K562 (cell line): Measurements from ENCODE around the gene TP63. TPM values are rescaled to one million over a fixed set of nuclear protein-coding genes. Genes with fewer than 3 reads are reported as not detected.

Experiments
- ATAC-seq: fragments of 200-7000 bp; cut with Tn5 transposase; 3 replicates; pipeline ENCODE4 v1.9.1; 2020; ENCODE audit warnings: moderate library complexity
- BruUV-seq: library from RNA; stranded (reverse); fragments of 400-500 nt; replicated peaks from 2 replicates; lab custom pipeline; 2021; lab: Mats Ljungman, UMichigan
- CTCF ChIA-PET: fragments of 300-600 bp; formaldehyde crosslinking; extraction: SDS; loops from one replicate; lab custom pipeline; 2021; ENCODE audit warnings: low intra/inter-chr PET ratio; lab: Yijun Ruan, JAX
- POLR2A ChIA-PET: fragments of 300-600, 350-650 bp; sonication (Branson Sonifier 250); formaldehyde crosslinking; extraction: SDS; loops from one replicate; lab custom pipeline; 2021; ENCODE audit warnings: antibody characterized with exemption, inconsistent platforms; lab: Yijun Ruan, JAX
- DNase-seq, 4 experiments: peaks; one replicate each; pipeline versions ENCODE4 v3.0.0 to v3.0.0-alpha.2; 2011 to 2018; ENCODE audit warnings: low spot score in 3 of 4, mixed read lengths in 3 of 4; ENCODE audit errors: extremely low read depth in 1 of 4
- FAIRE-seq: peaks from 2 replicates; lab custom pipeline; 2011; peaks lifted over from hg19 to GRCh38; lab: Jason Lieb, UNC
- H2AFZ ChIP-seq: 2 replicates; pipeline ENCODE4 v1.6.0; 2011; ENCODE audit warnings: low read depth, low read length, control low read depth, inconsistent platforms
- H3K27ac ChIP-seq: fragments of 200-600 bp; 3 replicates; pipeline ENCODE4 v1.8.0; 2011; ENCODE audit warnings: low read depth, mild to moderate bottlenecking, control low read depth, inconsistent platforms, low read length, moderate library complexity, mixed read lengths; ENCODE audit errors: extremely low read depth
- H3K27me3 ChIP-seq, 2 experiments: fragments of 300-600 bp in 1 of 2; 2 replicates in 1 of 2; 3 replicates in 1 of 2; pipeline versions ENCODE4 v1.6.0 to v1.8.0; 2011; ENCODE audit warnings: inconsistent platforms in 2 of 2, low read length in 2 of 2, mild to moderate bottlenecking in 1 of 2, mixed read lengths in 1 of 2, moderate library complexity in 1 of 2; ENCODE audit not compliant: control insufficient read depth in 2 of 2, insufficient read depth in 2 of 2
- H3K36me3 ChIP-seq: fragments of 300-600 bp; 3 replicates; pipeline ENCODE4 v1.8.0; 2011; ENCODE audit warnings: mild to moderate bottlenecking, low read length, inconsistent platforms; ENCODE audit not compliant: control insufficient read depth, insufficient read depth
- H3K4me1 ChIP-seq, 2 experiments: fragments of 200-600 bp in 1 of 2; replicated peaks in 1 of 2; 2 replicates in 1 of 2; 3 replicates in 1 of 2; pipeline versions ENCODE4 v1.5.1 to v1.8.0; 2011; ENCODE audit warnings: inconsistent platforms in 2 of 2, low read length in 2 of 2, mild to moderate bottlenecking in 1 of 2, mixed read lengths in 1 of 2, moderate library complexity in 1 of 2; ENCODE audit not compliant: control insufficient read depth in 2 of 2, insufficient read depth in 2 of 2
- H3K4me2 ChIP-seq: 2 replicates; pipeline ENCODE4 v1.6.1; 2011; ENCODE audit warnings: low read length, control low read depth, inconsistent platforms, mixed read lengths; ENCODE audit not compliant: insufficient read depth
- H3K4me3 ChIP-seq: fragments of 200-600 bp; sonication (generic), shearing (Covaris generic); 2 replicates; pipeline ENCODE4 v1.5.1; 2016; ENCODE audit warnings: control low read depth, inconsistent platforms
- H3K79me2 ChIP-seq: fragments of 200-600 bp; 3 replicates; pipeline ENCODE4 v1.8.0; 2011; ENCODE audit warnings: low read length, inconsistent platforms; ENCODE audit not compliant: control insufficient read depth, insufficient read depth
- H3K9ac ChIP-seq, 2 experiments: 2 replicates each; pipeline versions ENCODE4 v1.6.0 to v1.6.1; 2011; ENCODE audit warnings: low read depth in 2 of 2, low read length in 2 of 2, control low read depth in 1 of 2, inconsistent platforms in 1 of 2, mild to moderate bottlenecking in 1 of 2, mixed read lengths in 1 of 2; ENCODE audit not compliant: insufficient read depth in 1 of 2
- H3K9me1 ChIP-seq: one replicate; pipeline ENCODE4 v1.6.0; 2011; ENCODE audit warnings: inconsistent platforms, mild to moderate bottlenecking, low read length, moderate library complexity; ENCODE audit not compliant: control insufficient read depth, insufficient read depth
- H3K9me3 ChIP-seq: replicated peaks from 2 replicates; pipeline ENCODE4 v1.5.1; 2011; ENCODE audit warnings: low read depth, low read length, inconsistent platforms; ENCODE audit not compliant: control insufficient read depth, insufficient read depth
- H4K20me1 ChIP-seq: replicated peaks from 2 replicates; pipeline ENCODE4 v1.6.1; 2011; ENCODE audit warnings: low read length, inconsistent platforms, mixed read lengths; ENCODE audit not compliant: control insufficient read depth, insufficient read depth
- DLX4 ChIP-seq: fragments of 250-450 bp; sonication (Bioruptor Pico); IDR thresholded peaks from 2 replicates; pipeline ENCODE4 v1.6.1; 2021; ENCODE audit warnings: mild to moderate bottlenecking
- FOXP4 ChIP-seq: sonication (generic); formaldehyde crosslinking; IDR thresholded peaks from 2 replicates; pipeline ENCODE4 v1.8.0; 2022; ENCODE audit warnings: mild to moderate bottlenecking, missing genetic modification reagents, borderline replicate concordance
- HDAC2 ChIP-seq: fragments of 450-650 bp; IDR thresholded peaks from 2 replicates; pipeline ENCODE4 v1.6.1; 2016; ENCODE audit warnings: mild to moderate bottlenecking
- NR2C1 ChIP-seq, 2 experiments: fragments of 450-650 bp; IDR thresholded peaks; 2 replicates each; pipeline ENCODE4 v1.6.1; 2017; ENCODE audit warnings: mild to moderate bottlenecking in 2 of 2, antibody characterized with exemption in 1 of 2, inconsistent platforms in 1 of 2, missing compliant biosample characterization in 1 of 2, missing genetic modification characterization in 1 of 2
- RBFOX2 ChIP-seq: fragments of 200-400 bp; formaldehyde crosslinking; IDR thresholded peaks from 2 replicates; pipeline ENCODE4 v1.6.1; 2017; ENCODE audit warnings: low read depth, mild to moderate bottlenecking, low read length, moderate library complexity
- SMAD4 ChIP-seq: fragments of 250-450 bp; sonication (Bioruptor Pico); conservative IDR thresholded peaks from 2 replicates; pipeline ENCODE4 v1.8.0; 2021; ENCODE audit warnings: inconsistent platforms, mild to moderate bottlenecking, moderate library complexity
- SMARCA5 ChIP-seq: fragments of 450-650 bp; IDR thresholded peaks from 2 replicates; pipeline ENCODE4 v1.6.1; 2016
- ZNF197 ChIP-seq: fragments of 200-800 bp; sonication (Bioruptor generic); IDR thresholded peaks from 2 replicates; pipeline ENCODE4 v1.6.1; 2016; ENCODE audit warnings: low read depth, missing genetic modification characterization, missing compliant biosample characterization
- ZNF311 ChIP-seq: fragments of 250-450 bp; sonication (Bioruptor Pico); IDR thresholded peaks from 2 replicates; pipeline ENCODE4 v1.4.0; 2020; ENCODE audit warnings: mild to moderate bottlenecking, moderate library complexity
- WGBS: fragments of 100-300 bp; shearing (Covaris generic); methylation state at CpG from one replicate; pipeline ENCODE4 v1.1.6; 2016; ENCODE audit warnings: low coverage, mixed read lengths; ENCODE audit not compliant: insufficient coverage; ENCODE audit errors: missing lambda C conversion rate; 5-methylcytosine and 5-hydroxymethylcytosine counted together
- in situ Hi-C: fragments of 300-500 bp; cut with MboI; formaldehyde crosslinking; loops from 4 replicates; pipeline ENCODE4 v1.15.0; 2018; ENCODE audit warnings: inconsistent platforms, mixed read lengths
- intact Hi-C: fragments of 100-400 bp; cut with micrococcal nuclease; formaldehyde crosslinking; loops from 2 replicates; pipeline ENCODE4 v1.14.2; 2022
- polyA plus RNA-seq, 8 experiments: library from polyadenylated mRNA; depleted of rRNA in 4 of 8; stranded (reverse) in 5 of 8; unstranded in 3 of 8; fragments of >200 nt; fragmentation: Nextera tagmentation in 2 of 8; fragmentation: Illumina TruSeq in 1 of 8; extraction: Ambion mirVana in 2 of 8; extraction: Trizol in 1 of 8; gene quantifications; 2 replicates each; pipeline versions ENCODE4 v1.2.1 to v1.2.3, GENCODE V29; 2011 to 2014; ENCODE audit warnings: inconsistent platforms in 1 of 8, missing spikeins in 1 of 8
- total RNA-seq, 7 experiments: library from RNA; depleted of rRNA in 6 of 7; stranded (reverse); fragments of >200 nt in 6 of 7; fragmentation: Illumina TruSeq in 2 of 7; extraction: Trizol in 2 of 7; gene quantifications; 2 replicates each; pipeline versions ENCODE4 v1.2.1 to v1.2.3, GENCODE V29; 2011 to 2021; ENCODE audit warnings: low replicate concordance in 1 of 7
- TF ChIP-seq, protein P1 (sequence below): fragments of 450-650 bp; IDR thresholded peaks from 2 replicates; pipeline ENCODE4 v1.6.1; 2014; ENCODE audit warnings: low read depth, mild to moderate bottlenecking, moderate library complexity, borderline replicate concordance
- TF ChIP-seq, protein P2 (sequence below): fragments of 450-650 bp; IDR thresholded peaks from 2 replicates; pipeline ENCODE4 v1.6.1; 2018; ENCODE audit warnings: mild to moderate bottlenecking, low read depth; ENCODE audit not compliant: partially characterized antibody
- TF ChIP-seq, protein P3 (sequence below), 2 experiments: fragments of 450-650 bp; conservative IDR thresholded peaks; 2 replicates each; pipeline ENCODE4 v1.6.1; 2017; ENCODE audit warnings: mild to moderate bottlenecking in 2 of 2, moderate library complexity in 2 of 2
- TF ChIP-seq, protein P4 (sequence below): sonication (generic); formaldehyde crosslinking; IDR thresholded peaks from 2 replicates; pipeline ENCODE4 v1.8.0; 2022; ENCODE audit warnings: mild to moderate bottlenecking, missing genetic modification reagents

TP63 gene
- total and polyA plus RNA-seq, 9 of the 15 experiments (the other 6 are each of a cell fraction or from before 2014, with no cell fraction given) = 0.32 to 1.4 (median 0.50) TPM

- H3K9ac ChIP-seq = no peak overlapping the region
- H3K27me3 ChIP-seq = no peaks in the 10 kb centered on the region
- ChIA-PET CTCF (no interaction called here), POLR2A (no interaction called here)
- H3K4me1 ChIP-seq = no peaks in the 10 kb centered on the region
- no peak overlapping the region for H3K27ac ChIP-seq
- FAIRE-seq = no peak
- BruUV-seq = no TSS peak
- H3K36me3 ChIP-seq = no peaks in the 10 kb centered on the region
- in situ Hi-C loops (no loop called here), intact Hi-C loops (no loop called here)
- no peaks in the 10 kb centered on the region for H4K20me1 ChIP-seq
- H3K9me3 ChIP-seq = no peaks in the 10 kb centered on the region
- DNase-seq = no peak
- no peak overlapping the region for H3K4me3 ChIP-seq
- no peak overlapping the region for H3K4me2 ChIP-seq
- no peak overlapping the region for H2AFZ ChIP-seq
- no peaks in the 10 kb centered on the region for H3K79me2 ChIP-seq
- 0% methylated on average over 5 of the region's 5 CpGs for WGBS
- no peaks in the 10 kb centered on the region for H3K9me1 ChIP-seq
- ATAC-seq = no peak
- TF ChIP-seq SMARCA5 = no peak
- TF ChIP-seq, protein P1, sequence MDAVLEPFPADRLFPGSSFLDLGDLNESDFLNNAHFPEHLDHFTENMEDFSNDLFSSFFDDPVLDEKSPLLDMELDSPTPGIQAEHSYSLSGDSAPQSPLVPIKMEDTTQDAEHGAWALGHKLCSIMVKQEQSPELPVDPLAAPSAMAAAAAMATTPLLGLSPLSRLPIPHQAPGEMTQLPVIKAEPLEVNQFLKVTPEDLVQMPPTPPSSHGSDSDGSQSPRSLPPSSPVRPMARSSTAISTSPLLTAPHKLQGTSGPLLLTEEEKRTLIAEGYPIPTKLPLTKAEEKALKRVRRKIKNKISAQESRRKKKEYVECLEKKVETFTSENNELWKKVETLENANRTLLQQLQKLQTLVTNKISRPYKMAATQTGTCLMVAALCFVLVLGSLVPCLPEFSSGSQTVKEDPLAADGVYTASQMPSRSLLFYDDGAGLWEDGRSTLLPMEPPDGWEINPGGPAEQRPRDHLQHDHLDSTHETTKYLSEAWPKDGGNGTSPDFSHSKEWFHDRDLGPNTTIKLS = no peak
- TF ChIP-seq, protein P2, sequence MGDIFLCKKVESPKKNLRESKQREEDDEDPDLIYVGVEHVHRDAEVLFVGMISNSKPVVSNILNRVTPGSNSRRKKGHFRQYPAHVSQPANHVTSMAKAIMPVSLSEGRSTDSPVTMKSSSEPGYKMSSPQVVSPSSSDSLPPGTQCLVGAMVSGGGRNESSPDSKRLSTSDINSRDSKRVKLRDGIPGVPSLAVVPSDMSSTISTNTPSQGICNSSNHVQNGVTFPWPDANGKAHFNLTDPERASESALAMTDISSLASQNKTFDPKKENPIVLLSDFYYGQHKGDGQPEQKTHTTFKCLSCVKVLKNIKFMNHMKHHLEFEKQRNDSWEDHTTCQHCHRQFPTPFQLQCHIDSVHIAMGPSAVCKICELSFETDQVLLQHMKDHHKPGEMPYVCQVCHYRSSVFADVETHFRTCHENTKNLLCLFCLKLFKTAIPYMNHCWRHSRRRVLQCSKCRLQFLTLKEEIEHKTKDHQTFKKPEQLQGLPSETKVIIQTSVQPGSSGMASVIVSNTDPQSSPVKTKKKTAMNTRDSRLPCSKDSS = no peak
- no peak for TF ChIP-seq RBFOX2
- no peak for TF ChIP-seq ZNF311 (CRISPR knock-in tag)
- TF ChIP-seq SMAD4 = no peak
- TF ChIP-seq DLX4 (CRISPR knock-in tag) = no peak
- TF ChIP-seq FOXP4 = no peak
- TF ChIP-seq, protein P3, sequence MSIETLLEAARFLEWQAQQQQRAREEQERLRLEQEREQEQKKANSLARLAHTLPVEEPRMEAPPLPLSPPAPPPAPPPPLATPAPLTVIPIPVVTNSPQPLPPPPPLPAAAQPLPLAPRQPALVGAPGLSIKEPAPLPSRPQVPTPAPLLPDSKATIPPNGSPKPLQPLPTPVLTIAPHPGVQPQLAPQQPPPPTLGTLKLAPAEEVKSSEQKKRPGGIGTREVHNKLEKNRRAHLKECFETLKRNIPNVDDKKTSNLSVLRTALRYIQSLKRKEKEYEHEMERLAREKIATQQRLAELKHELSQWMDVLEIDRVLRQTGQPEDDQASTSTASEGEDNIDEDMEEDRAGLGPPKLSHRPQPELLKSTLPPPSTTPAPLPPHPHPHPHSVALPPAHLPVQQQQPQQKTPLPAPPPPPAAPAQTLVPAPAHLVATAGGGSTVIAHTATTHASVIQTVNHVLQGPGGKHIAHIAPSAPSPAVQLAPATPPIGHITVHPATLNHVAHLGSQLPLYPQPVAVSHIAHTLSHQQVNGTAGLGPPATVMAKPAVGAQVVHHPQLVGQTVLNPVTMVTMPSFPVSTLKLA (conservative IDR thresholded peaks at IDR 0.05) = no peak
- TF ChIP-seq, protein P4, sequence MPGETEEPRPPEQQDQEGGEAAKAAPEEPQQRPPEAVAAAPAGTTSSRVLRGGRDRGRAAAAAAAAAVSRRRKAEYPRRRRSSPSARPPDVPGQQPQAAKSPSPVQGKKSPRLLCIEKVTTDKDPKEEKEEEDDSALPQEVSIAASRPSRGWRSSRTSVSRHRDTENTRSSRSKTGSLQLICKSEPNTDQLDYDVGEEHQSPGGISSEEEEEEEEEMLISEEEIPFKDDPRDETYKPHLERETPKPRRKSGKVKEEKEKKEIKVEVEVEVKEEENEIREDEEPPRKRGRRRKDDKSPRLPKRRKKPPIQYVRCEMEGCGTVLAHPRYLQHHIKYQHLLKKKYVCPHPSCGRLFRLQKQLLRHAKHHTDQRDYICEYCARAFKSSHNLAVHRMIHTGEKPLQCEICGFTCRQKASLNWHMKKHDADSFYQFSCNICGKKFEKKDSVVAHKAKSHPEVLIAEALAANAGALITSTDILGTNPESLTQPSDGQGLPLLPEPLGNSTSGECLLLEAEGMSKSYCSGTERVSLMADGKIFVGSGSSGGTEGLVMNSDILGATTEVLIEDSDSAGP (CRISPR knock-in tag) = no peak
- no peak for TF ChIP-seq NR2C1 (IDR thresholded peaks at IDR 0.05)
- no peak for TF ChIP-seq NR2C1 (tag; IDR thresholded peaks at IDR 0.05)
- no peak for TF ChIP-seq ZNF197 (CRISPR knock-in tag)
- TF ChIP-seq HDAC2 = no peak
Measured at GRCh38 chr3:189632242-189632641, 1.1 kb downstream of the TP63 start.
